Subcutaneous abdominal adipose tissue (tissue), 5 donors: ENCODE data around the gene DUS2.
A peak's percentile ranks its signal among the peaks of the same experiment; 100 is the strongest.

ENCODE experiments used
- H3K27ac ChIP-seq: one replicate; pipeline ENCODE4 v1.7.0; 2013; ENCODE audit warnings: low read depth, mild to moderate bottlenecking, inconsistent platforms, low read length, moderate library complexity
- H3K27me3 ChIP-seq, 5 donors: one replicate each; pipeline ENCODE4 v1.7.0; 2013; ENCODE audit warnings: low read length in 5 of 5, inconsistent platforms in 1 of 5; ENCODE audit not compliant: control insufficient read depth in 5 of 5, insufficient read depth in 4 of 5
- H3K36me3 ChIP-seq, 5 donors: one replicate each; pipeline ENCODE4 v1.7.0; 2013; ENCODE audit warnings: low read length in 5 of 5; ENCODE audit not compliant: control insufficient read depth in 5 of 5, insufficient read depth in 5 of 5
- H3K4me1 ChIP-seq, 5 donors: one replicate each; pipeline ENCODE4 v1.7.0; 2013; ENCODE audit warnings: low read length in 5 of 5, mild to moderate bottlenecking in 3 of 5, moderate library complexity in 1 of 5; ENCODE audit not compliant: control insufficient read depth in 5 of 5, insufficient read depth in 5 of 5
- H3K4me3 ChIP-seq, 5 donors: one replicate each; pipeline ENCODE4 v1.7.0; 2013; ENCODE audit warnings: low read length in 5 of 5, low read depth in 1 of 5
- H3K9ac ChIP-seq, 5 donors: one replicate each; pipeline ENCODE4 v1.7.0; 2013; ENCODE audit warnings: low read length in 5 of 5, mild to moderate bottlenecking in 4 of 5, moderate library complexity in 3 of 5
- H3K9me3 ChIP-seq, 5 donors: one replicate each; pipeline ENCODE4 v1.7.0; 2013; ENCODE audit warnings: low read length in 5 of 5; ENCODE audit not compliant: control insufficient read depth in 5 of 5
- donor health status: healthy.
- donor health status: healthy.
- donor health status: healthy.
- donor health status: healthy.
- donor health status: healthy.

DUS2 gene

DNA sequence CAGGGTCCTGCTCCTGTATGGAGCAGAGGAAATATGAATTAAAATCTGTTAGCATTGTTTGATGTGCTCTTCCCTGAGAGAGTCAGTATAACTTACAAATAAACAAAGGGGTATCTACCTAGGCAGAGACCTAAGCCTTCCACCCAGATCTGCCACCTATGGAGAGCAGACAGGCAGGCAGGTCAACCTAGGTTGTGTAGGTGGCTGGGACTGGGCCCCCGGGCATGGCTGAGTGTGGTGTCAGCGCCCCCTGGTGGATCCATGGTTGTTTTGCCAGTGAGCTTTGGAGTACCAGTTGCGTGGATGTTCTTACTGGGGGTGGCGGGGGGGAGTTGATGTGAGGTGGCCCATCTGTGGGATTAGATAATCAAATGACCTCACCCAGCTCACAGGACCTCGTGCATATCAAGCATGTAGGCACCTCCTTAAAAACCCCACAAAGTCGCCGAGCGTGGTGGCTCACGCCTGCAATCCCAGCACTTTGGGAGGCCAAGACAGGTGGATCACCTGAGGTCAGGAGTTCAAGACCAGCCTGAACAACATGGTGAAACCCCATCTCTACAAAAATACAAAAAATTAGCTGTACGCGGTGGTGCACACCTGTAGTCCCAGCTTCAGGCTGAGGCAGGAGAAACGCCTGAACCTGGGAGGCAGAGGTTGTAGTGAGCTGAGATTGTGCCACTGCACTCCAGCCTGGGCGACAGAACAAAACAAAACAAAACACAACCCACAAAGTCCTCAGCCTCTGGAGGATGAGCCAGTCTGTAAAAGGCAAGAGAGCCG lies 17.6 kb downstream of the DUS2 start:
- H3K27me3 ChIP-seq, result no peaks in the 10 kb centered on the region
- H3K4me3 ChIP-seq, result no peak overlapping the region
- H3K27ac ChIP-seq, result no peak overlapping the region
- H3K4me1 ChIP-seq, result peaks cover 0 to 3% (median 2%) of the 10 kb centered on the region in 5 donors
- H3K9me3 ChIP-seq, result no peaks in the 10 kb centered on the region
- H3K36me3 ChIP-seq, result peaks cover 0 to 3% (median 0%) of the 10 kb centered on the region in 5 donors
- peak overlapping the region in 1 of 5 donors; percentile 45 for H3K9ac ChIP-seq

DNA sequence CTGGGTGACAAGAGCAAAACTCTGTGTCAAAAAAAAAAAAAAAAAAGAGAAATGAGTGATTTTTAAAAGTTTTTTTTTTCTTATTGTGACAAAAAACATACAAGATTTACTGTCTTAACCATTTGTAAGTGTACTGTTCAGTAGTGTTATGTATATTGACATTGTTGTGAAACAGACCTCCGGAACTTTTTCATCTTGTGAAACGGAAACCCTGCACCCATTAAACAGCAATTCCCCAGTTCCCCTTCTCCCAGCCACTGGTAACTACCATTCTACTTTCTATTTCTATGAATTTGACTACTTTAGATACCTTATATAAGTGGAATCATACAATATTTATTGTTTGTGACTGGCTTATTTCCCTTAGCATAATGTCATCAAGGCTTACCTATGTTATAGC lies 18.7 kb downstream of the DUS2 start:
- no peaks in the 10 kb centered on the region for H3K9me3 ChIP-seq
- H3K27ac ChIP-seq, result no peak overlapping the region
- H3K4me3 ChIP-seq, result no peak overlapping the region
- H3K27me3 ChIP-seq, result no peaks in the 10 kb centered on the region
- H3K4me1 ChIP-seq, result peaks cover 0 to 3% (median 2%) of the 10 kb centered on the region in 5 donors
- H3K36me3 ChIP-seq, result peaks cover 0 to 3% (median 0%) of the 10 kb centered on the region in 5 donors
- no peak overlapping the region for H3K9ac ChIP-seq

GRCh38 chr16:68046106-68046505 lies 23.0 kb downstream of the DUS2 start:
- Histone ChIP-seq H3K9me3 (no peaks in the 10 kb centered on the region), H3K36me3 (peaks cover 7 to 18% (median 8%) of the 10 kb centered on the region in 5 donors), H3K27ac (no peak overlapping the region), H3K27me3 (no peaks in the 10 kb centered on the region), H3K4me3 (no peak overlapping the region), H3K9ac (no peak overlapping the region), H3K4me1 (peaks cover 0 to 12% (median 0%) of the 10 kb centered on the region in 5 donors)

DNA sequence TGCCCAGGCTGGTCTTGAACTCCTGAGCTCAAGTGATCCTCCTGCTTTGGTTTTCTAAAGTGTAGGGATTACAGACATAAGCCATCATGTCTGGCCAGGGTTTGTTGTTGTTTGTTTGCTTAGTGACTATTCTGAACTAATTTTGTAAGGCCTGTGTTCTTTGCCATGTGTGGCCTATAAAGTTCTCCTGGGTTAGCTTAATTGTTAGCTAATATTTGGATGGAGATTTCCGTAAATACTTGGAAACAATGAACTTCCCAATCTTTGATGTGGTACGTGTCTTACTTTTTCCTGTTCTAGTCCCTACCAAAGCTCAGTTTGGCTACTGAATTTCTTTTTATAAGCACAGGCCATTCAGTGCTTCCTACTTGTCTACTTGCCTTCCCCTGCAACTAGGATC lies 24.9 kb downstream of the DUS2 start:
- peaks cover 7 to 27% (median 11%) of the 10 kb centered on the region in 5 donors for H3K36me3 ChIP-seq

GRCh38 chr16:68049449-68049848 lies 26.4 kb downstream of the DUS2 start:
- no peaks in the 10 kb centered on the region for H3K9me3 ChIP-seq
- no peak overlapping the region for H3K27ac ChIP-seq
- H3K9ac ChIP-seq, result no peak overlapping the region
- peaks cover 0 to 12% (median 0%) of the 10 kb centered on the region in 5 donors for H3K4me1 ChIP-seq
- no peaks in the 10 kb centered on the region for H3K27me3 ChIP-seq
- H3K4me3 ChIP-seq, result no peak overlapping the region
- H3K36me3 ChIP-seq, result peaks cover 12 to 35% (median 21%) of the 10 kb centered on the region in 5 donors

More for the DNA sequence above, 24.9 kb downstream of the DUS2 start:
- H3K9me3 ChIP-seq, result no peaks in the 10 kb centered on the region
- H3K4me3 ChIP-seq, result no peak overlapping the region
- H3K4me1 ChIP-seq, result peaks cover 0 to 12% (median 0%) of the 10 kb centered on the region in 5 donors
- H3K9ac ChIP-seq, result no peak overlapping the region
- H3K27me3 ChIP-seq, result no peaks in the 10 kb centered on the region
- no peak overlapping the region for H3K27ac ChIP-seq

GRCh38 chr16:68055395-68055794 lies 32.3 kb downstream of the DUS2 start:
- Histone ChIP-seq H3K27ac (no peak overlapping the region), H3K36me3 (peaks cover 18 to 31% (median 21%) of the 10 kb centered on the region in 5 donors), H3K27me3 (no peaks in the 10 kb centered on the region), H3K4me1 (peaks cover 0 to 12% (median 0%) of the 10 kb centered on the region in 5 donors), H3K9me3 (no peaks in the 10 kb centered on the region), H3K9ac (no peak overlapping the region), H3K4me3 (no peak overlapping the region)

DNA sequence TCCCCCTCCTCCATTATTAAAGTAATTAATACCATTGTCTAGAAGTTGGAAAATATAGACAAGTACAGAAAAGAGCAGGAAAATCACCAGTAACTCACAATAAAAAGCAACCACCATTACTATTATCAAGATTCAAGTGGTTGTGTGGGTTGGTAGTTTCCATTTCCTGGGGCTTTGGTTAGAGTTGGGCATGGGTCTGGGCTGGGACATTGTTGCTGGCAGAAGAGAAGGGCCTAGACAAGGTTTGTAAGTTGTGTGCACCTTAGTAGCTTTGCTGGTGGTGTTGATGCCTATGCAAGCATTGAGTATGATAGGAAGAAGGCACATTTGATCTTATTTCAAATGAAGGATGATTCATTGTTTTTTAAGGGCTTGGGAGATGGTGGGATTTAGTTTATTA lies 36.7 kb downstream of the DUS2 start:
- Histone ChIP-seq H3K4me1 (peaks cover 3 to 22% (median 8%) of the 10 kb centered on the region in 5 donors), H3K4me3 (no peak overlapping the region), H3K27ac (no peak overlapping the region), H3K9ac (no peak overlapping the region), H3K36me3 (peaks cover 7 to 27% (median 11%) of the 10 kb centered on the region in 5 donors), H3K27me3 (no peaks in the 10 kb centered on the region), H3K9me3 (no peaks in the 10 kb centered on the region)

GRCh38 chr16:68061396-68061795 lies 38.3 kb downstream of the DUS2 start:
- no peak overlapping the region for H3K4me3 ChIP-seq
- H3K9me3 ChIP-seq, result no peaks in the 10 kb centered on the region
- H3K9ac ChIP-seq, result no peak overlapping the region
- peaks cover 4 to 22% (median 10%) of the 10 kb centered on the region in 5 donors for H3K36me3 ChIP-seq
- no peaks in the 10 kb centered on the region for H3K27me3 ChIP-seq
- H3K4me1 ChIP-seq, result peaks cover 11 to 38% (median 24%) of the 10 kb centered on the region in 5 donors
- no peak overlapping the region for H3K27ac ChIP-seq

DNA sequence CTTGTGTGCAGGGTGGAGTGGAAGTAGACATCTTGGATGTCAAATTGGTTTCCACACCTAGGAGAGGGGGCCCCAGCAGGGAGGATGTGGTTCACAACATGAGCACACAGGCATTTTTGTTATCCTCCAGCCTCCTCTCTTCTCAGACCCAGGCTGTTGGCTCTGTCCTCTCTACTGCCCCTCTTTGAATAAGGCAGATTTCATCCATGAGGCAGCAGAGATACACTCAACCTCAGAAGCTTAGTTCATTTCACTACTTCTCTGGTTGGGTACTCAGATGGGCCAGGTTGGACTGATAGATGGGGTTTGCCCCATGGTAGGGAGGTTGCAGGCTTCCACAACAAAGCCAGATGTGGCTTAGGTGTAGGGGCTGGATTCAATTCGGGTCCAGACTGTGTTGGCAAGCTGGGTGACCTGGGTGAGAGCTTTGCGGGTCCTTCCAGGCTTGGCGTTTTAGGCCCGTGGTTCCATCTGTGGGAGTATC lies 39.9 kb downstream of the DUS2 start:
- Histone ChIP-seq H3K27ac (no peak overlapping the region), H3K9me3 (no peaks in the 10 kb centered on the region), H3K9ac (no peak overlapping the region), H3K27me3 (no peaks in the 10 kb centered on the region), H3K4me3 (no peak overlapping the region), H3K36me3 (peaks cover 4 to 18% (median 10%) of the 10 kb centered on the region in 5 donors), H3K4me1 (peaks cover 11 to 43% (median 28%) of the 10 kb centered on the region in 5 donors)

GRCh38 chr16:68064791-68065365 lies 41.8 kb downstream of the DUS2 start:
- Histone ChIP-seq H3K9me3 (no peaks in the 10 kb centered on the region), H3K36me3 (peaks cover 0 to 17% (median 9%) of the 10 kb centered on the region in 5 donors), H3K27me3 (no peaks in the 10 kb centered on the region), H3K27ac (peak overlapping the region; percentile 89), H3K4me3 (no peak overlapping the region), H3K4me1 (peaks cover 11 to 46% (median 39%) of the 10 kb centered on the region in 5 donors), H3K9ac (peak overlapping the region in 3 of 5 donors; percentile 8 to 64 (median 48))
